IPS-18a (cell line): Measurements from ENCODE around the gene LRIG3.

ENCODE experiments used
- H3K27ac ChIP-seq: one replicate; pipeline ENCODE4 v1.5.1; 2013; ENCODE audit warnings: low read length
- H3K27me3 ChIP-seq: one replicate; pipeline ENCODE4 v1.6.1; 2013; ENCODE audit warnings: mild to moderate bottlenecking, low read length; ENCODE audit not compliant: control insufficient read depth, insufficient read depth
- H3K36me3 ChIP-seq: one replicate; pipeline ENCODE4 v1.6.1; 2013; ENCODE audit warnings: low read depth, low read length; ENCODE audit not compliant: control insufficient read depth
- H3K4me1 ChIP-seq: one replicate; pipeline ENCODE4 v1.6.1; 2013; ENCODE audit warnings: low read depth, low read length; ENCODE audit not compliant: control insufficient read depth
- H3K4me3 ChIP-seq: one replicate; pipeline ENCODE4 v1.5.1; 2013; ENCODE audit warnings: low read length
- H3K9ac ChIP-seq: one replicate; pipeline ENCODE4 v1.6.1; 2013; ENCODE audit warnings: mild to moderate bottlenecking, low read length, moderate library complexity
- H3K9me3 ChIP-seq: one replicate; pipeline ENCODE4 v1.6.1; 2013; ENCODE audit warnings: low read depth, low read length; ENCODE audit not compliant: control insufficient read depth

The LRIG3 gene

DNA sequence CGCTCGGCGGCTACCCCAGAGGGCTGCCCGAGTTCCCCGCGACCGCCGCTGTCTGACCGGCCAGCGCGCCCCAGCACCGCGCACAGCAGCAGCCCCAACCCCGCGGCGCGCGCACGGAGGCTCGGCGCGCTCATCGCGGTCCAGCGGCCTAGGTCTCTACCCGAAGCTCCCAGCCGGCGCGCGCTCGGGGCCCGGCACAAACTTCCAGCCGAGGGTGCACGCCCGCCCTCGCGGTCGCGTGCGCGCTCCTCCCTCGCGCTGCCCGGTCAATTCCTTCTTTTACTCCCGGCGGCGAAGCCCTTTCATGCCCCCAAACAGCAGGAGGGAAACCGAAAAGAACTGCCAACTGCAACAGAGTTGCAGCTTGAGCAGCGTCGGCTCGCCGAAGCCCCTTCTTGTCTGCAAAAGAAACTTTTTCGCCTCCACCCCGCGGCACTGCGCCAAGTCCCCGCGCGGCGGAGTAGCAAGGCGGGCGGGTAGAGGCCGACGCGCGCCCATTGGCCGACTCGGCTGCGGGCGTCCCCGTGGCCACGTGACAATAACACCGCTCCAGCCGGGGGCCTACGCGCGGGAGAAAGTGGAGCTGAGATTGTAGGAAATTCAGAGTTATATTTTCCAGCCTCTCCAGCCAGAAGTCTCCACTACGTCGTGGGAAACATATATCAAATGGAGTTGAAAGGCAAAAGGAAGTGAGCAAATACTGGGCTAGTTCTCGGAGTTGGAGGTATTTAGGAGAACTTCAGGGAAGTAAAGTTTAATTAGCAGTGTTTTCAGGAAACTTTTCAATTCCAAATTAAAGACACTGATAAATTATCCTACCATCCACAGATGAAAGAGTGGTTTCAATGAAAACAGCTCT, at the start of gene LRIG3:
Gene LRIG3 (minus strand): TSS at position 403 of the 859 bp plus-strand sequence. CDS start 269 bp downstream, at position 134.
- H3K9me3 ChIP-seq = no peaks in the 10 kb centered on the region
- H3K27ac ChIP-seq = no peak within 1 kb of the TSS
- H3K9ac ChIP-seq = peak within 1 kb of the TSS; percentile 67
- H3K4me3 ChIP-seq = peak within 1 kb of the TSS; percentile 82
- no peaks in the 10 kb centered on the region for H3K36me3 ChIP-seq
- H3K27me3 ChIP-seq = peaks cover 14% of the 10 kb centered on the region
- peaks cover 46% of the 10 kb centered on the region for H3K4me1 ChIP-seq

DNA sequence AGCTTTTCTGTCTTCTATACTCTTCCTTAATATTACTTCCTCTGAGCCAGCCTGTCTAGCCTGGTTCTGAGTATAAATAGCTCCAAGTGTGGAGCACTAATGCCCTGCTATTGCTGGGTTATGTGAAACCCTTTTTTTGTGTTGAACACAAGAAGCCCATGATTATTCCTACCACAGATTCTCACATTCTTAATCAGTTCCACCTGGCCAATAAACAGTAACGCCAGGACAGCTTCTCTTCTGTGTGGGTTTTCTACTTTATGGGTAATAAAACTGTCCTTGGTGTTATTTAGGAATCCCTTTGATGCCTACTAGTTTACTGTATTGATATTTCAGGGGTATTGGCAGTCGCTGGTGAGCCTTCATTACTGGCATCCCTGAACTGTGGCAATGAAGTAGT, 48.9 kb upstream of the LRIG3 start:
- Histone ChIP-seq H3K9me3 (no peaks in the 10 kb centered on the region), H3K4me3 (no peak overlapping the region), H3K4me1 (no peaks in the 10 kb centered on the region), H3K9ac (no peak overlapping the region), H3K27ac (no peak overlapping the region), H3K27me3 (no peaks in the 10 kb centered on the region), H3K36me3 (no peaks in the 10 kb centered on the region)

- H3K9me3 ChIP-seq = no peaks in the 10 kb centered on the region
- no peak overlapping the region for H3K27ac ChIP-seq
- no peaks in the 10 kb centered on the region for H3K36me3 ChIP-seq
- no peaks in the 10 kb centered on the region for H3K27me3 ChIP-seq
- H3K4me1 ChIP-seq = no peaks in the 10 kb centered on the region
- H3K9ac ChIP-seq = no peak overlapping the region
- H3K4me3 ChIP-seq = no peak overlapping the region
Measured at GRCh38 chr12:58967561-58967960, 47.3 kb upstream of the LRIG3 start.

GRCh38 chr12:58966939-58967338, 46.6 kb upstream of the LRIG3 start:
- no peak overlapping the region for H3K9ac ChIP-seq
- no peaks in the 10 kb centered on the region for H3K27me3 ChIP-seq
- H3K27ac ChIP-seq = no peak overlapping the region
- H3K9me3 ChIP-seq = no peaks in the 10 kb centered on the region
- H3K36me3 ChIP-seq = no peaks in the 10 kb centered on the region
- no peak overlapping the region for H3K4me3 ChIP-seq
- no peaks in the 10 kb centered on the region for H3K4me1 ChIP-seq

GRCh38 chr12:58965568-58965967, 45.3 kb upstream of the LRIG3 start:
- no peaks in the 10 kb centered on the region for H3K9me3 ChIP-seq
- H3K36me3 ChIP-seq = no peaks in the 10 kb centered on the region
- H3K4me3 ChIP-seq = no peak overlapping the region
- no peaks in the 10 kb centered on the region for H3K27me3 ChIP-seq
- no peaks in the 10 kb centered on the region for H3K4me1 ChIP-seq
- H3K27ac ChIP-seq = no peak overlapping the region
- no peak overlapping the region for H3K9ac ChIP-seq

GRCh38 chr12:58963844-58964243, 43.5 kb upstream of the LRIG3 start:
- no peaks in the 10 kb centered on the region for H3K36me3 ChIP-seq
- H3K9me3 ChIP-seq = no peaks in the 10 kb centered on the region
- no peaks in the 10 kb centered on the region for H3K27me3 ChIP-seq
- H3K4me3 ChIP-seq = no peak overlapping the region
- H3K9ac ChIP-seq = no peak overlapping the region
- H3K27ac ChIP-seq = no peak overlapping the region
- H3K4me1 ChIP-seq = no peaks in the 10 kb centered on the region

DNA sequence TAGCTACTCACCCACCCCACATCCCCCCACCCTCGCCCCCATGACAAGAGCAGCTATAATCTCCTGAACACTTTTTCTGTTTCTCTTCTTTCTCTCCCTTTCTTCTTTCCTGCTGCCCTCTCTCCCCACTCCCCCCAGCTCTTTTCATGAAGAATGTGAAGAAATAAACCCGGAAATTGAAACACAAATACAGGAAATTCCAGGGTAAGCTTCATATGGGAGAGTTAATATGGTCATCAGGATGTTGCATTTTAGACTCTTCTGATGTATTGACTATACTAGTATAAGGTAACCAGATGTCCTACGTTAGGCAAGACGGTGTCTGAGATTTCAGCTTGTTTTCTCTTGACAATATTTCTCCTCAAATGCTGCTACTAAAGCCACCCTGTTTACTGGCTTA, 41.6 kb upstream of the LRIG3 start:
- H3K27me3 ChIP-seq = no peaks in the 10 kb centered on the region
- no peak overlapping the region for H3K4me3 ChIP-seq
- H3K36me3 ChIP-seq = no peaks in the 10 kb centered on the region
- H3K4me1 ChIP-seq = peaks cover 5% of the 10 kb centered on the region
- H3K9me3 ChIP-seq = no peaks in the 10 kb centered on the region
- no peak overlapping the region for H3K9ac ChIP-seq
- H3K27ac ChIP-seq = no peak overlapping the region

GRCh38 chr12:58961166-58961565, 40.9 kb upstream of the LRIG3 start:
- Histone ChIP-seq H3K4me3 (no peak overlapping the region), H3K27ac (no peak overlapping the region), H3K36me3 (no peaks in the 10 kb centered on the region), H3K9me3 (no peaks in the 10 kb centered on the region), H3K4me1 (peaks cover 12% of the 10 kb centered on the region), H3K27me3 (no peaks in the 10 kb centered on the region), H3K9ac (no peak overlapping the region)

DNA sequence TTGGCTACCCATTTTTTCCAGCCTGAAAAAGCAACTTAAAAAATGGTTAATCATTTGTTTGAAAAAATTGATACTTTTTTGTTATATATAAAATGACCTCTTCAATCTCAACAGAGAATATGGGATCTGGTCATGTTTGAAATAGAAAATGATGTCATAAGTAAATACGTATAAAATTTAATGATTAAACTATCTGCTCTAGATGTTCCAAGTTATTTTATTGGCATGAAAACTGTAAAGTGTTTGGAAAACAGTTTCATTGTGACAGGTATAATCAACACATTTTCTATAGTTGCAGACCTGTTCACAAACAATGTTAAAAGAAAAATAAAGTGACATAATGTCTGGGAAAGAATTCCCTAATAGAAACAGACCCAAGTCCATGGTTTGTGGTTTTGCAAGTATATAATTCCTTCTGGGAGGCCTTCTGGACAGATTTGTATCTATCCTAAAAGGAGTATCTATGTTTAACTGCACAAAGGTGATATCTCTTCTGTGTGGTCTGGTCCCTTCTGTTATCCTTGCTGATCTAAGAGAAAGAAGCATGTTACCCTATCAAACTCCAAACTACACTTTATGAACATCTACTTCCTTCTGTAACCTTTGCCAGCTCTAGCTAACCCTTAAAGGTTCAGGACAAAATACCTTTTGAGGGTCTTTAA, 39.5 kb upstream of the LRIG3 start:
- no peaks in the 10 kb centered on the region for H3K9me3 ChIP-seq
- H3K27me3 ChIP-seq = no peaks in the 10 kb centered on the region
- H3K36me3 ChIP-seq = no peaks in the 10 kb centered on the region
- no peak overlapping the region for H3K9ac ChIP-seq
- peaks cover 16% of the 10 kb centered on the region for H3K4me1 ChIP-seq
- H3K4me3 ChIP-seq = no peak overlapping the region
- no peak overlapping the region for H3K27ac ChIP-seq

DNA sequence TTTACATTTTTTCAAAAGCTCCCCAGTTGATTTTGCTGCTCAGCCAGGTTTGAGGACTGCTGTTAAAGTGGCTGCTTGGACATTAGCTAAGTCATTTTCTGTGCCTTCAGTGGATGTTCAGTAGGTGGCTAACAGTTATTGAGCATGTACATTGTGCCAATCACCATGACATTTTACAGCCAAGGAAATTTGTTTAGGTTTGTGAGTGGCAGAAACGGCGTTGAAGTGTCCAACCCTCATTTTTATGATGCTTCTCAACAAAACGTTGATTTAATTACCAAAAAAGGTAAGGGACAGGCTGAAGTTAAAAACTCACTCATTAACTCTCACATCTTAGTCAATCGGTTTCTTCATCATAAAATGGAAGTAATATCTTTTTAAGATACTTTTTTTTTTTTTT, 37.0 kb upstream of the LRIG3 start:
- no peaks in the 10 kb centered on the region for H3K9me3 ChIP-seq
- peaks cover 16% of the 10 kb centered on the region for H3K4me1 ChIP-seq
- no peaks in the 10 kb centered on the region for H3K27me3 ChIP-seq
- no peak overlapping the region for H3K4me3 ChIP-seq
- H3K36me3 ChIP-seq = no peaks in the 10 kb centered on the region
- no peak overlapping the region for H3K27ac ChIP-seq
- no peak overlapping the region for H3K9ac ChIP-seq

GRCh38 chr12:58955849-58956248, 35.5 kb upstream of the LRIG3 start:
- H3K9me3 ChIP-seq = no peaks in the 10 kb centered on the region

GRCh38 chr12:58954002-58954401, 33.7 kb upstream of the LRIG3 start:
- Histone ChIP-seq H3K36me3 (no peaks in the 10 kb centered on the region), H3K9ac (no peak overlapping the region), H3K9me3 (no peaks in the 10 kb centered on the region), H3K27me3 (no peaks in the 10 kb centered on the region), H3K27ac (no peak overlapping the region), H3K4me3 (no peak overlapping the region), H3K4me1 (peaks cover 16% of the 10 kb centered on the region)

More at GRCh38 chr12:58955849-58956248, 35.5 kb upstream of the LRIG3 start:
- no peaks in the 10 kb centered on the region for H3K27me3 ChIP-seq
- no peak overlapping the region for H3K9ac ChIP-seq
- H3K36me3 ChIP-seq = no peaks in the 10 kb centered on the region
- no peak overlapping the region for H3K4me3 ChIP-seq
- peaks cover 16% of the 10 kb centered on the region for H3K4me1 ChIP-seq
- no peak overlapping the region for H3K27ac ChIP-seq
